ENCODE data around the gene PAX5. TPM values are rescaled to one million over a fixed set of nuclear protein-coding genes. Genes with fewer than 3 reads are reported as not detected.

The PAX5 gene
- total RNA-seq, 1 experiment from 2014 or later = 0.39 TPM

DNA sequence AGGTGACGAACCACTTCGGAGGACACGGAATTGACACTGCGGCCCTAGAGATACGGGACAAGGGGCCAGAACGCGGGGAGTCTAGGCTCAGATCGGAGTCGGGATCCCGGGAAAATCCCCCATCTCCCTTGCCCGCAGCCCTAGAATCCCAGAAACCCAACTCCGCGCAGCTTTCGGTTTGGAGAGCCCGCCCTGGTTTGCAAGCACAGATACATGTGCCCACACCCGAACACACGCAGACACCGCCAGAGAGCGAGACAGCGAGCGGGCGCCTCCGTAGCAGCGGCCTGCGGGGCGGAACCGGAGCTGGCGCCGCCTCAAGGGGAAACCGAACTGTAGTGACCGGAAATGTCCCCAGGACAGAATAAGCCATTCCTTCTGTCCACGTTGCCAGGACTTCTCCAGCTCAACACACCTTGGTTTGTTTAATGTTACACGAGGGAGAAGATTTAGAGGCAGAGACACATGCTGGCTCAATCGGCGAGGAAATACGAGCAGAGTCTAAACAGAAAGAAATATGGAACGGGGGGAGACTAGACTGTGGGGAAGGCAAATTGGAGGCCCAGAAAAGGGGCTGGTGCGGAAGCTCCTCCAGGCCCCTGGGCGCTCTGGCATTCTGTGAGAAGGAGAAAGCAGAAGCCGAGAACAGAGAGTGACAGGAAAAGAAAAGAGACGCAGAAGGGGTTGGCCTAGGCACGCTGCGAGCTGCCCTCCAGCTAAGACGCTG is 2.9 kb upstream of the PAX5 start:
- no peak overlapping the region for H2AK5ac ChIP-seq (ENCODE audit: insufficient read length, low read length)
- no peak overlapping the region for H2AFZ ChIP-seq (ENCODE audit: low read length)
- H3K9ac ChIP-seq (ENCODE audit: extremely low read depth, insufficient read length, low read length) = no peak overlapping the region
- Mint-ChIP-seq H3K9me3 (peaks cover 0 to 6% of the 10 kb centered on the region in 2 experiments; a peak in 3 of 5 replicates), H3K4me3 (peak overlapping the region; percentile 57 to 86), H3K36me3 (ENCODE audit: insufficient read depth in 1 of 3, low read depth in 3 of 3) (peaks cover 0 to 2% (median 0%) of the 10 kb centered on the region in 3 experiments; a peak in 1 of 7 replicates), H3K27me3 (ENCODE audit: low read depth) (peaks cover 99% of the 10 kb centered on the region), H3K27ac (peak overlapping the region in 1 of 3 experiments; percentile 19; a peak in 1 of 7 replicates), H3K4me1 (peaks cover 37 to 55% of the 10 kb centered on the region in 2 experiments)
- H3K23me2 ChIP-seq (ENCODE audit: insufficient read length, low read depth, low read length, poor library complexity, severe bottlenecking) = peaks cover 29% of the 10 kb centered on the region
- TF ChIP-seq, protein P1, sequence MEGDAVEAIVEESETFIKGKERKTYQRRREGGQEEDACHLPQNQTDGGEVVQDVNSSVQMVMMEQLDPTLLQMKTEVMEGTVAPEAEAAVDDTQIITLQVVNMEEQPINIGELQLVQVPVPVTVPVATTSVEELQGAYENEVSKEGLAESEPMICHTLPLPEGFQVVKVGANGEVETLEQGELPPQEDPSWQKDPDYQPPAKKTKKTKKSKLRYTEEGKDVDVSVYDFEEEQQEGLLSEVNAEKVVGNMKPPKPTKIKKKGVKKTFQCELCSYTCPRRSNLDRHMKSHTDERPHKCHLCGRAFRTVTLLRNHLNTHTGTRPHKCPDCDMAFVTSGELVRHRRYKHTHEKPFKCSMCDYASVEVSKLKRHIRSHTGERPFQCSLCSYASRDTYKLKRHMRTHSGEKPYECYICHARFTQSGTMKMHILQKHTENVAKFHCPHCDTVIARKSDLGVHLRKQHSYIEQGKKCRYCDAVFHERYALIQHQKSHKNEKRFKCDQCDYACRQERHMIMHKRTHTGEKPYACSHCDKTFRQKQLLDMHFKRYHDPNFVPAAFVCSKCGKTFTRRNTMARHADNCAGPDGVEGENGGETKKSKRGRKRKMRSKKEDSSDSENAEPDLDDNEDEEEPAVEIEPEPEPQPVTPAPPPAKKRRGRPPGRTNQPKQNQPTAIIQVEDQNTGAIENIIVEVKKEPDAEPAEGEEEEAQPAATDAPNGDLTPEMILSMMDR (conservative IDR thresholded peaks at IDR 0.05) = no peak
- H4K20me1 ChIP-seq (ENCODE audit: control insufficient read depth, insufficient read depth, insufficient read length) = peaks cover 3% of the 10 kb centered on the region
- H3K4me1 ChIP-seq (ENCODE audit: insufficient read depth, low read length) = peaks cover 2% of the 10 kb centered on the region; the same call in 1 of the 2 replicates
- H3K4me2 ChIP-seq (ENCODE audit: insufficient read depth, insufficient read length, low read length) = peak overlapping the region; percentile 80
- H4K91ac ChIP-seq (ENCODE audit: insufficient read length, low read depth, low read length) = no peak overlapping the region
- H3K79me1 ChIP-seq (ENCODE audit: insufficient read depth, low read depth, low read length, poor library complexity, severe bottlenecking) = no peaks in the 10 kb centered on the region
- no peak overlapping the region for H2BK5ac ChIP-seq (ENCODE audit: insufficient read length, low read length)
- no peak overlapping the region for H2BK12ac ChIP-seq (ENCODE audit: insufficient read length, low read depth, low read length)
- no peak overlapping the region for H3K56ac ChIP-seq (ENCODE audit: insufficient read length, low read depth, low read length)
- no peak overlapping the region for H3K18ac ChIP-seq (ENCODE audit: insufficient read length, low read depth, low read length)
- H4K8ac ChIP-seq (replicated peaks; ENCODE audit: insufficient read length, low read depth, low read length) = no peak overlapping the region
- no CpG with 5 or more reads among the region's 44 CpGs for whole genome bisulfite sequencing (ENCODE audit: extremely low coverage, insufficient read length, low lambda C conversion rate)
- no peak overlapping the region for H4K5ac ChIP-seq (ENCODE audit: insufficient read length, low read depth, low read length)
- no peak overlapping the region for H2BK120ac ChIP-seq (ENCODE audit: low read depth, low read length, poor library complexity, severe bottlenecking)
- no peak overlapping the region for H3K27ac ChIP-seq (ENCODE audit: insufficient read length, low read depth, low read length)
- DNase-seq = peak; percentile 60
- H3K23ac ChIP-seq (ENCODE audit: insufficient read length, low read depth, low read length) = no peak overlapping the region
- H3K9me3 ChIP-seq (ENCODE audit: control insufficient read depth, low read depth, low read length) = no peaks in the 10 kb centered on the region
- H2BK20ac ChIP-seq (ENCODE audit: low read depth, low read length, poor library complexity, severe bottlenecking) = no peak overlapping the region
- H3K27me3 ChIP-seq (ENCODE audit: insufficient read depth, low read length) = peaks cover 62% of the 10 kb centered on the region
- no peak overlapping the region for H3K4ac ChIP-seq (ENCODE audit: low read depth, low read length)
- H2BK15ac ChIP-seq (ENCODE audit: low read depth, low read length) = no peak overlapping the region
- H3T11ph ChIP-seq (ENCODE audit: low read length) = no peak overlapping the region
- no peak overlapping the region for H3K14ac ChIP-seq (ENCODE audit: insufficient read depth, low read length)
- no peaks in the 10 kb centered on the region for H3K79me2 ChIP-seq (ENCODE audit: insufficient read depth, low read length)
